GM10248 (cell line): ENCODE data around the gene PGPEP1.
A peak's percentile ranks its signal among the peaks of the same experiment; 100 is the strongest.

Experiments
- CTCF ChIA-PET: fragments of 300-600 bp; sonication (Branson Sonifier 250); formaldehyde crosslinking; extraction: SDS; loops from one replicate; lab custom pipeline; 2021; ENCODE audit warnings: antibody characterized with exemption; lab: Yijun Ruan, JAX
- POLR2A ChIA-PET: fragments of 350-650 bp; sonication (Branson Sonifier 250); formaldehyde crosslinking; extraction: SDS; loops from one replicate; lab custom pipeline; 2020; ENCODE audit warnings: antibody characterized with exemption; lab: Yijun Ruan, JAX
- DNase-seq: peaks from one replicate; pipeline ENCODE4 v3.0.0; 2012; ENCODE audit errors: extremely low spot score
- TF ChIP-seq, protein P1 (sequence below): IDR thresholded peaks from 2 replicates; pipeline ENCODE4 v1.5.1; 2012; ENCODE audit warnings: mild to moderate bottlenecking, low read depth; ENCODE audit errors: extremely low read depth, missing control alignments, control extremely low read depth

PGPEP1 gene

DNA sequence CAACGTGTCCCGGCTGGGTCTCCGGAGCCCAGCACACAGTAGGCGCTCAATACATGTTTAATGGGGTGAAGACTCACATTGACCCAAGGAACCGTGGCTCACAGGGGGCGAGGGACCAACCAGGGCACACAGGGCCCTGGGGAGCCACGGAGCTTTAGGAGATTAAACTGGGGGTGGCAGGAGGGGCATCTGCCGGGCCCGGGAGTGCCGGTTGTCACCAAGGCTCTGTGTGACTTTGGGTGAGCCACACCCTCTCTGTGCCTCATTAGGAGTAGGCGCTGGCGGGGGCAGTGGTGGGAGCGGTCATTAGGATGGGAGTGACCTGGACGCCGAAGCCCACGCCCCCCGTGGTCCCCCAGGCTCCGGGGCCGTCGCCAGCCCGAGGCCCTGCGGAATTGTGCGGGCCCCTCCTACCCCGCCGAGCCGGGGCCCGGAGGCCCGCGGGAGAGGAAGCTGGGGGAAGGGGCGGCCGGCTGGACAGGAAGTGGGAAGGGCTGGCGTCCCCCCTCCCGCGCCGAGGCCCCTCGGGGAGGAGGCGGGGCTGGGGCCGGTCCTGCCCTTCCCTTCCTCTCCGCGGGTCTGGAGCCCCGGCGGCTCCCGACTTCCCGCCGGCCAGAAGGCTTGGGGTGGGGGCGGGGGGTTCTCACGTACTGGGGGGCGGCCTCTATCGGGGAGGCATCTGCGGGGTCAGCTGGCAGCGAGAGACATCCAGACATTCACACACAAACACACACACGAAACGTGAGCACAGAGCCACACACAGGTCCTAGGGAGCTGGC lies 77.0 kb downstream of the PGPEP1 start:
- POLR2A ChIA-PET, result interaction anchor here (1.0 to 2.2 kb wide), 4 partner anchors 11 to 138 kb away, joined by 3 to 19 read pairs (median 6); partner anchors contain the start of genes GDF15 and JUND
- TF ChIP-seq, protein P1, sequence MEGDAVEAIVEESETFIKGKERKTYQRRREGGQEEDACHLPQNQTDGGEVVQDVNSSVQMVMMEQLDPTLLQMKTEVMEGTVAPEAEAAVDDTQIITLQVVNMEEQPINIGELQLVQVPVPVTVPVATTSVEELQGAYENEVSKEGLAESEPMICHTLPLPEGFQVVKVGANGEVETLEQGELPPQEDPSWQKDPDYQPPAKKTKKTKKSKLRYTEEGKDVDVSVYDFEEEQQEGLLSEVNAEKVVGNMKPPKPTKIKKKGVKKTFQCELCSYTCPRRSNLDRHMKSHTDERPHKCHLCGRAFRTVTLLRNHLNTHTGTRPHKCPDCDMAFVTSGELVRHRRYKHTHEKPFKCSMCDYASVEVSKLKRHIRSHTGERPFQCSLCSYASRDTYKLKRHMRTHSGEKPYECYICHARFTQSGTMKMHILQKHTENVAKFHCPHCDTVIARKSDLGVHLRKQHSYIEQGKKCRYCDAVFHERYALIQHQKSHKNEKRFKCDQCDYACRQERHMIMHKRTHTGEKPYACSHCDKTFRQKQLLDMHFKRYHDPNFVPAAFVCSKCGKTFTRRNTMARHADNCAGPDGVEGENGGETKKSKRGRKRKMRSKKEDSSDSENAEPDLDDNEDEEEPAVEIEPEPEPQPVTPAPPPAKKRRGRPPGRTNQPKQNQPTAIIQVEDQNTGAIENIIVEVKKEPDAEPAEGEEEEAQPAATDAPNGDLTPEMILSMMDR, result no peak
- CTCF ChIA-PET, result interaction anchor here (0.8 to 16.0 kb wide), 9 partner anchors 8 to 226 kb away, joined by 3 to 380 read pairs (median 12); partner anchors contain the start of genes GDF15, JUND, LRRC25 and LSM4
- peak; percentile 72 for DNase-seq

DNA sequence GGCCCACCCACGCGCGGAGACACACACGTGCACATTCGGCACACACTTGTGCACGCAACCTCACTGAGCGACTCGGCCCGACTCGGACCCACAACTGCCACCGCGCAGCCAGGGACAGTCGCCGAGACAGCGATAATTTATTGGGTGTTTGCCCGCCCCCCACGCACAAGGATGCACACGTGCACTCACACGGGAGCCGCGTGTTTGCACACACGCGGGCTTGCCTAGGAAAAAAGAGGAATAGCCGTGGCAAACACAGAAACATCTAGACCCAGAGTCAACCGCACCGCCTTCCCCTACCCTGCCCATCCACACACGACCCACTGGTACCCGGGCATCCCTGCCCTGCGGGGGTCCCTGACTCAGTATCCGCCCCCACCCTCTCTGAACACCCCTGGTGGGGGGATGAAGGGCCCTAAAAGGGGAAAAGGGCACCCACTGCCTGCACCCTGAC lies 77.7 kb downstream of the PGPEP1 start:
- DNase-seq, result no peak
- CTCF ChIA-PET, result interaction anchor here (1.4 to 16.0 kb wide), 7 partner anchors 11 to 138 kb away, joined by 5 to 380 read pairs (median 12); partner anchors contain the start of genes GDF15, JUND, LRRC25 and LSM4
- TF ChIP-seq, protein P1, result no peak
- POLR2A ChIA-PET, result interaction anchor here (1.7 kb wide), 1 partner anchor 138 kb away, joined by 7 read pairs; no protein-coding TSS in a partner anchor

DNA sequence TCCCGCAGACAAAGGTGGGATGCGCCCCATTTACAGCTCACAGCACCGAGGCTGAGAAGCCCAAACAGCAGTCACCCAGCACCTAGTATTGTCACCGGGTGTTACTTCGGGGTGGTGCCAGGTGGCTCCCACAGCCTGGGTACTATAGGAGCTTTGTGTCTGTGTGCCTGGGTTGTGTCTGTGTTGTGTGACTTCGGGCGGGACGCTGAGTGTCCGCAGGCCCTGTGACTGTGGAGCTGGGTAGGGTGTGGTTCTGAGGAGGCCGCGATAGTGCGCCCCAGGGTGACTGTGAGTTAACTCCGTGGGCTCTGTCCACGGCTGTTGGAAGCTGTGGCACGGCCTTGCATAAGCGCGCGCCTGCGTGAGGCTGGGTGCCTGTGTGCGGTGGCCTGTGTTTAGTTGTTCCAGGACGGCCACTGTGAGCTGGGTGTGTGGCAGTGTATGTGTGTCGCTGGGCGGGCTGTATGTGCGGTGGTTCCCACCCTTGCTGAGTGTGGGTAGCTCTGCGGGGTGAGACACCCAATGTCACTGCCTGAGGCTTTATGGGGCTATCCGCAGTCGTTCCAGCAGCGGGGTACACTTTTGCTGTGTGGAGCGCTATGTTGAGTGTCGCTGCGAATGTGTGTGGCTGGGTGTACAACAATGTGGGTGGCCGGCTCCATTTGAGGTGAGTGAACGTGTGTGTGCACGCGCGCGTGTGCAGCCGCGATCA lies 78.2 kb downstream of the PGPEP1 start:
- ChIA-PET POLR2A (interaction anchor here (0.6 to 1.6 kb wide), 5 partner anchors 90 to 559 kb away, joined by 3 to 12 read pairs (median 3); partner anchors contain the start of genes COPE and JUND), CTCF (interaction anchor here (0.7 to 16.0 kb wide), 13 partner anchors 8 to 171 kb away, joined by 3 to 380 read pairs (median 7); partner anchors contain the start of genes GDF15, JUND, LRRC25 and LSM4)
- TF ChIP-seq, protein P1, result no peak
- no peak for DNase-seq

DNA sequence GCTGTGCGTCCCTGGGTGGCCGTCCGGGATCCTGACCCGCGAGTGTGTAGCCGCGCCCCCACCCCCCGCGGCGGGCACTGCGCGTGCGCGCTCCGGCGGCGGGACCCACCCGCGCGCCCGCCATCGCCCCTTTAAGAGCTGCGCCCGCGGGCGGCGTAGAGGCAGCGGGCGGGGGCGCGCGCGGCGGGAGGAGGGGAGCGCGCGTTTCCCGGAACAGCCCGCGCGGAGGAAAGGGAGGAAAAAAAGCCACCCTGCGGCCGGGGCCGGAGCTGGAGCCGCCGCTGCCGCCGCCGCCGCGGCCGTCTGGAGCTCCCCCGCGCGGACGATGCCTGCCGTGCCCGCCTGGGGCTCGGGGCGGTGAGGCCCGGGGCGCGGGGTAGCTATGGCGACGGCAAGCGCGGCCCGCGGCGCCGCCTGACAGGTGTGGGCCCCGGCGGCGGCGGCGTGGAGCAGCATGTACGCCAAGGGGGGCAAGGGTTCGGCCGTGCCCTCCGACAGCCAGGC lies 78.8 kb downstream of the PGPEP1 start, which contains the start of gene SSBP4:
SSBP4 (plus strand) TSS at position 204 of the 504 bp plus-strand sequence; CDS start at position 455, 251 bp downstream.
- CTCF ChIA-PET, result interaction anchor here (0.7 to 16.0 kb wide), 13 partner anchors 9 to 170 kb away, joined by 3 to 380 read pairs (median 5); partner anchors contain the start of genes GDF15, JUND and LRRC25
- peak; percentile 91 for DNase-seq
- POLR2A ChIA-PET, result interaction anchor here (0.6 to 1.6 kb wide), 5 partner anchors 91 to 560 kb away, joined by 3 to 12 read pairs (median 3); partner anchors contain the start of genes COPE and JUND
- TF ChIP-seq, protein P1, result peak; percentile 30
